Measurements from ENCODE around the gene SLC25A13. TPM values are rescaled to one million over a fixed set of nuclear protein-coding genes. Genes with fewer than 3 reads are reported as not detected.
A peak's percentile ranks its signal among the peaks of the same experiment; 100 is the strongest.

Gene SLC25A13
- polyA plus RNA-seq, 1 of the 3 experiments (the other 2 are of a cell fraction), result 16.0 TPM

DNA sequence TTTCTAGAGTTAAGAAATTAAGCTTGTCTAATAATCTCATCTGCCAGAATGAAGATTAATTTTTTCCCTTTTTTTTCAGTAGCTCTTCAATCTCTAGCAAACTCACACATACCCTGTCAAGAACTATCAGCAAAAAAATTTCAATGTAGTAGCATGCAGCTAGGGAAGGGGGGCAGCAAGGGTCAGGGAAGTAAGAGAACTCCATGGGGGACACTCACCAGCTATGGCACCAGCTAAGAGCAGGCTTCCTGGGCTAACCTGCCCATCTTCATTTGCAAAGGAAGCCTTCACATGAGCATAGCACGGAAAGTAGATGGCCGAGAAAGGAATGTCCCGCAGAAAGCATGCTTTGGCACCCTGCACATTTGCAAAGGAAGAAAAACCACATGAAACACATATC is 190.4 kb downstream of the SLC25A13 start:
- Histone ChIP-seq H3K4me2 (no peak overlapping the region), H4K20me1 (ENCODE audit: insufficient read depth) (no peaks in the 10 kb centered on the region), H3K27ac (ENCODE audit: low read depth in 2 of 2, low read length in 1 of 2) (no peak overlapping the region), H3K4me1 (ENCODE audit: control insufficient read depth in 1 of 2, insufficient read depth in 2 of 2, low read depth in 1 of 2, low read length in 1 of 2) (peaks cover 0 to 7% of the 10 kb centered on the region in 2 experiments; a peak in 2 of 4 replicates), H3K36me3 (replicated peaks in 1 of 2; ENCODE audit: control insufficient read depth in 1 of 2, insufficient read depth in 2 of 2, low read length in 1 of 2) (peaks cover 35 to 49% of the 10 kb centered on the region in 2 experiments), H3K27me3 (ENCODE audit: insufficient read depth) (no peaks in the 10 kb centered on the region), H3F3A (replicated peaks; ENCODE audit: insufficient read depth) (no peaks in the 10 kb centered on the region), H3K9ac (no peak overlapping the region), H3K9me2 (no peaks in the 10 kb centered on the region), H2AFZ (ENCODE audit: low read depth) (no peak overlapping the region), H3K4me3 (ENCODE audit: low read depth in 2 of 2, low read length in 1 of 2) (no peak overlapping the region), H3K9me3 (no peaks in the 10 kb centered on the region), H3K79me2 (ENCODE audit: insufficient read depth) (no peaks in the 10 kb centered on the region)
- ChIA-PET CTCF (interaction anchor here (0.6 to 2.2 kb wide), 4 partner anchors 9 to 896 kb away, joined by 3 to 10 read pairs (median 5); no protein-coding TSS in a partner anchor), POLR2A (no interaction called here)
- DNase-seq, result no peak
- WGBS (ENCODE audit: low lambda C conversion rate), result 95% methylated on average over 3 of the region's 3 CpGs
- TF ChIP-seq RXRA (IDR thresholded peaks at IDR 0.05; ENCODE audit: borderline replicate concordance, low read depth) (no peak), RAD21 (IDR thresholded peaks at IDR 0.05; ENCODE audit: low read length) (0 out of 2 replicates have a peak, but pooled peaks have one; percentile 8)

- Histone ChIP-seq H3K4me2 (no peak overlapping the region), H2AFZ (ENCODE audit: low read depth) (no peak overlapping the region), H3K9me2 (no peaks in the 10 kb centered on the region), H3K36me3 (replicated peaks in 1 of 2; ENCODE audit: control insufficient read depth in 1 of 2, insufficient read depth in 2 of 2, low read length in 1 of 2) (peaks cover 31 to 50% of the 10 kb centered on the region in 2 experiments), H3F3A (replicated peaks; ENCODE audit: insufficient read depth) (no peaks in the 10 kb centered on the region), H3K9me3 (no peaks in the 10 kb centered on the region), H3K79me2 (ENCODE audit: insufficient read depth) (no peaks in the 10 kb centered on the region), H3K4me1 (ENCODE audit: control insufficient read depth in 1 of 2, insufficient read depth in 2 of 2, low read depth in 1 of 2, low read length in 1 of 2) (peaks cover 0 to 5% of the 10 kb centered on the region in 2 experiments; a peak in 2 of 4 replicates), H3K4me3 (ENCODE audit: low read depth in 2 of 2, low read length in 1 of 2) (no peak overlapping the region), H3K27ac (ENCODE audit: low read depth in 2 of 2, low read length in 1 of 2) (no peak overlapping the region), H3K27me3 (ENCODE audit: insufficient read depth) (no peaks in the 10 kb centered on the region), H3K9ac (no peak overlapping the region), H4K20me1 (ENCODE audit: insufficient read depth) (no peaks in the 10 kb centered on the region)
- WGBS (ENCODE audit: low lambda C conversion rate), result 82% methylated on average over 2 of the region's 2 CpGs
- CTCF ChIA-PET, result interaction anchor here (1.0 to 1.2 kb wide), 2 partner anchors 52 to 82 kb away, joined by 3 to 4 read pairs; no protein-coding TSS in a partner anchor
- POLR2A ChIA-PET, result no interaction called here
- DNase-seq, result no peak
- TF ChIP-seq MAX (IDR thresholded peaks at IDR 0.05; ENCODE audit: low read depth), result no peak
- TF ChIP-seq CTCF (IDR thresholded peaks at IDR 0.05), result no peak
- no peak for TF ChIP-seq TEAD4 (IDR thresholded peaks at IDR 0.05; ENCODE audit: borderline replicate concordance, insufficient read depth)
- TF ChIP-seq IRF3 (IDR thresholded peaks at IDR 0.05; ENCODE audit: low read depth, low read length), result no peak
- TF ChIP-seq RFX5 (IDR thresholded peaks at IDR 0.05; ENCODE audit: low read length), result no peak
- TF ChIP-seq CHD2 (IDR thresholded peaks at IDR 0.05; ENCODE audit: low read length, partially characterized antibody), result no peak
- no peak for TF ChIP-seq POLR2AphosphoS5 (IDR thresholded peaks at IDR 0.05; ENCODE audit: low read depth, low read length)
- no peak for TF ChIP-seq ELF1 (IDR thresholded peaks at IDR 0.05)
- TF ChIP-seq, protein P1, sequence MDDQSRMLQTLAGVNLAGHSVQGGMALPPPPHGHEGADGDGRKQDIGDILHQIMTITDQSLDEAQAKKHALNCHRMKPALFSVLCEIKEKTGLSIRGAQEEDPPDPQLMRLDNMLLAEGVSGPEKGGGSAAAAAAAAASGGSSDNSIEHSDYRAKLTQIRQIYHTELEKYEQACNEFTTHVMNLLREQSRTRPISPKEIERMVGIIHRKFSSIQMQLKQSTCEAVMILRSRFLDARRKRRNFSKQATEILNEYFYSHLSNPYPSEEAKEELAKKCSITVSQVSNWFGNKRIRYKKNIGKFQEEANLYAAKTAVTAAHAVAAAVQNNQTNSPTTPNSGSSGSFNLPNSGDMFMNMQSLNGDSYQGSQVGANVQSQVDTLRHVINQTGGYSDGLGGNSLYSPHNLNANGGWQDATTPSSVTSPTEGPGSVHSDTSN (IDR thresholded peaks at IDR 0.05), result no peak
- TF ChIP-seq FOSL2 (IDR thresholded peaks at IDR 0.05; ENCODE audit: borderline replicate concordance, low read depth), result no peak
- TF ChIP-seq GATA2 (CRISPR knock-in tag; IDR thresholded peaks at IDR 0.05), result no peak
- TF ChIP-seq MEF2A (IDR thresholded peaks at IDR 0.05; ENCODE audit: borderline replicate concordance, low read depth), result no peak
- no peak for TF ChIP-seq RXRA (IDR thresholded peaks at IDR 0.05; ENCODE audit: borderline replicate concordance, low read depth)
Observed at GRCh38 chr7:96127746-96128145, 194.2 kb downstream of the SLC25A13 start.
